T-helper 2 cell treated with Interferon-gamma antibody and Interleukin-4, amounts not matched to agents 100 ng/mL and 5 ng/mL, for 36 hours (primary cell): Measurements from ENCODE around the gene HDGFL3. TPM values are rescaled to one million over a fixed set of nuclear protein-coding genes. Genes with fewer than 3 reads are reported as not detected.
"Not testable (repeated sequence)": the region's sequence is repeated elsewhere in the genome, so short reads cannot be mapped to it uniquely, and the experiment has no call there.

Source experiments
- intact Hi-C: fragments of 100-400 bp; cut with micrococcal nuclease; formaldehyde crosslinking; loops from one replicate; pipeline ENCODE4 v1.15.1; 2023
- total RNA-seq: library from RNA; stranded (reverse); gene quantifications from 2 replicates; pipeline ENCODE4 v1.2.3, GENCODE V29; 2022

HDGFL3 gene
- 14.9 and 16.3 TPM in 2 replicates for total RNA-seq

DNA sequence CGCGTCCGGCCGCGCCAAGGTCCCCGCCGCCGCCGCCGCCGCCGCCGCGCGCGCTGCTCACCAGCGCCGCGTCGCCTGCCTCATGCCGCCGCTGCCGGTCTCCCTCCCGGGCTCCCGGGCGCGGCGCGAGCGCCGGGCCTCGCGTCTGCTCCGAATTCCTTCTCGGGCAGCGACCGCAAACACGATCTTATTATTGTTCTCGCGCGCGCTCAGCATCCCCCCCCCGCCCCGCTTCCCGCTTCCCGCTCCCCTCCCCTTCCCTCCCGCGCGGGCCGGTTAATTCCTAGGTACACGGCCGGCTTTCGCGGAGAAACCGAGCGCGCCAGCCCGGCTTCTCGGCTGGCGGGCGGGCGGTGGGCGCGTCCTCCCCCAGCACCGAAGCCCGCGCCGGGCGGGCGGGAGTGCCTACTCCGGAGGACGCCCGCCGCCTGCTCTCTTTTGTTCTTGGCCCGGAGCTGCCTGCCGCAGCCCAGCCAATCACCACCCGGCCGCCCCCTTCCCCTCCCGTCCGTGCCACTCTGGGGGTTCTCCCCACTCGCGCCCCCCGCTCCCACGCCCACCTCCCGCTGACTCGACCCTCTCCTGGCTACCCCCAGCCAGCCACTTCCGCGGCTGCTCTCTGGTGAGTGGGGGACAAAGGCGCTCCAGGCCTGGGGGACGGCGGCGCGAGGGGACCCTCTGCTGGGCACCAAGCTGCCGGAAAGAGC lies at the start of gene HDGFL3:
Gene HDGFL3, minus strand, starts transcription at position 164 of the 707 bp plus-strand sequence. CDS start 409 bp downstream, outside the sequence.
- intact Hi-C loops, result loop anchor here (2.0 to 10.0 kb wide), 3 partner anchors 103 to 197 kb away; partner anchors contain the start of genes BTBD1, C15orf40 and TM6SF1

DNA sequence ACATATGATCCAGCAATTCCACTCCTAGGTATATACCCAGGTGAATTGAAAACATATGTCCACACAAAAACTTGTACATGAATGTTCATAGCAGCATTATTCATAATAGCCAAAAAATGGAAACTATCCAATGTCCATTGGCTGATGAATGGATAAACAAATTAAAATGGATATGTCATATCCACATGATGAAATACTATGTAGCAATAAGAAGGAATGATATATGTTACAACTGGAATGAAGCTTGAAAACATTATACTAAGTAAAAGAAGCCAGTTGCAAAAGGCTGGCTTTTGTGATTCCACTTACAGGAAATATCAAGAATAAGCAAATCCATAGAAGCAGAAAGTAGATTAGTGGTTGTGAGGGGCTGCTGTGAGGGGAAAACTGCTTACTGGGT lies 43.2 kb upstream of the HDGFL3 start:
- intact Hi-C loops, result loop anchor here (2.0 kb wide), 1 partner anchor 48 kb away; no protein-coding TSS in a partner anchor

DNA sequence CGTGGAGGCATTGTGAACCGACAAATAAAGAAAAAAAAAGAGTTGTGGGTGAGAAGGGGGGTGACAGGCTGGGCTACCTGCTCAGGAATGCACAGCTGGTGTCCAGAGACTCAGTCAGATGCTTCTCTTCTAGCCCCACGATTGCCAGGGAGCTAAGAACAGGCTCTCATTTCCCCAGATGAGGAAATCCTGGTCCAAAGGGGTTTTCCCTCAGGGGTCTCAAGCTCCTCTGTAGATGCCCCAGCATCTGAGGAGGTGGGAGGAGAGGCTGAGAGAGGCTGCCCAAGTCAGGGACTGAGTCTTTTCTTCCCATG lies 41.4 kb upstream of the HDGFL3 start:
- intact Hi-C loops, result no loop called here

DNA sequence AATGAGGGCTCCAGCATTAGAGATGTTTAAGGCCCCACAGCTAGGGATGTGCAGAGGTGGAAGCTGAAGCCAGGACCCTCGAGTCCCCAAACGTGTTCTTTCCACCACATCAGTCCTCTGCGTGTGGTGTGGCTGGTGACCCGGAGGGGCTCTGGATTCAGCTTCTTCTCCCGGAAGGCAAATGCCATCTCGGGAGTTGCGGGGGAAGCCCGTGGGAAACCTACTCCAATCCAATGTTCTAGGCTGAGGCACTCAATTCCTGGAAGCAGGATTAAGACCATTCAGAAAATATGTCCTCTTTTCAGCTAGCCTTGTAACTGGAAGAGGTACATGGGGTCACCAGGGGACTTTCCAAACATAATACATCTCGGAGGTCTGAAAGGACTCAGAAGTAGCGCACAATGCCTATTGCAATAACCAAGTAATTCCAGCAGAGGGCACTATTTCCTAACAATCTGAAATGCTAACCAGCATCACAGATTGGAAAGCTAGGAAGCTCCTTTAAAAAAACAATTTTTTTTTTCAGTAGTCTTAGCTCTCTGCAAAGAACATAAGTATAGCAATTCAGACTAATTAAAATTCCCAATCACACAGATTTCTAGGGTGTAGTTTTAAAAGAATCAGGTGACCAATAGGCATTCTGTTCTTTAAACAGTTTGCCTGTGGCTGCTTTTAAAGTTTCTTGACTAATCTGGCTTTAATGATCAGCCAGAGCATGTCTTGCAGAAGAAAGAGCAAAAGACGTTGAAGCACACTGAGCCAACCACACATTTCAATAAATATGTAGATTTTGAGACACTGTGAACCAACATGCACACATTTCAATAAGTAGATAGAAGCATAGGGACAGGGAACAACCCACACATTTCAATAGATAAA lies 40.8 kb upstream of the HDGFL3 start:
- intact Hi-C loops, result loop anchor here (1.0 kb wide), 3 partner anchors 132 to 311 kb away; no protein-coding TSS in a partner anchor

- intact Hi-C loops, result no loop called here
Measured at GRCh38 chr15:83243634-83244033, 36.0 kb upstream of the HDGFL3 start.

DNA sequence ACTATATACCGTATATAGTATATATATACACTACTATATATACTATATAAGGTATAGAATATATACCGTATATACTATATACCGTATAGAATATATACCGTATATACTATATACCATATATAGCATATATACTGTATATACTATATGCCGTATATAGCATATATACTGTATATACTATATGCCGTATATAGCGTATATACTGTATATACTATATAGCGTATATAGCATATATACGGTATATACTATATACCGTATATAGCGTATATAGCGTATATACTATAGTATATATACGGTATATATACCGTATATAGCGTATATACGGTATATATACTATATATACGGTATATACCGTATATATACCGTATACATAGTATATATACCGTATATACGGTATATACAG lies 22.6 kb upstream of the HDGFL3 start:
- intact Hi-C loops, result no loop called here

DNA sequence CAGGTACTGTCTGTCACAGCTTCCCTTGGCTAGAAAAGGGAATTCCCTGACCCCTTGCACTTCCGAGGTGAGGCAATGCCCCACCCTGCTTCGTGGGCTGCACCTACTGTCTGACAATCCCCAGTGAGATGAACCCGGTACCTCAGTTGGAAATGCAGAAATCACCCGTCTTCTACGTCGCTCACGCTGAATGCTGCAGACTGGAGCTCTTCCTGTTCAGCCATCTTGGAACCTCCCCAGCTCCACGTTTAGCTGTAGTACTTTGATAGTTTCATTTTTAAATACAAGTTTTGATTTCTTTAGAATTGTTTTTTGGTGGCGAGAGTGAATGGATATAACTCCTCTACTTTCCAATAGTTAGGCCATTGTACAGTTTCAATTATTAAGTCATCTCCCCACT lies 17.8 kb upstream of the HDGFL3 start:
- intact Hi-C loops, result no loop called here

- intact Hi-C loops, result not testable (repeated sequence)
Measured at GRCh38 chr15:83221781-83222180, 14.2 kb upstream of the HDGFL3 start.

- intact Hi-C loops, result no loop called here
Measured at GRCh38 chr15:83219026-83219425, 11.4 kb upstream of the HDGFL3 start.

DNA sequence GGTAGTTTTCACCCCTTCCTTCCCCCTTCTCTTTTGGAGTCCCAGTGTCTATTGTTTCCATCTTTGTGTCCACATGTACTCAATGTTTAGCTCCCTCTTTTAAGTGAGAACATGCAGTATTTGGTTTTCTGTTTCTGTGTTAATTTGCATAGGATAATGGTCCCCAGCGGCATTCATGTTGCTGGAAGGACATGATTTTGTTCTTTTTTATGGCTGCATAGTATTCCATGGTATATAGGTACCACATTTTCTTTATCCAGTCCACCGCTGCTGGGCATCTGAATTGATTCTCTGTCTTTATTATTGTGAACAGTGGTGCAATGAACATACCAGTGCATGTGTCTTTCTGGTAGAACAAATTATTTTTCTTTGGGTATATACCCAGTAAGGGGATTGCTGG lies 7.7 kb upstream of the HDGFL3 start:
- intact Hi-C loops, result no loop called here

DNA sequence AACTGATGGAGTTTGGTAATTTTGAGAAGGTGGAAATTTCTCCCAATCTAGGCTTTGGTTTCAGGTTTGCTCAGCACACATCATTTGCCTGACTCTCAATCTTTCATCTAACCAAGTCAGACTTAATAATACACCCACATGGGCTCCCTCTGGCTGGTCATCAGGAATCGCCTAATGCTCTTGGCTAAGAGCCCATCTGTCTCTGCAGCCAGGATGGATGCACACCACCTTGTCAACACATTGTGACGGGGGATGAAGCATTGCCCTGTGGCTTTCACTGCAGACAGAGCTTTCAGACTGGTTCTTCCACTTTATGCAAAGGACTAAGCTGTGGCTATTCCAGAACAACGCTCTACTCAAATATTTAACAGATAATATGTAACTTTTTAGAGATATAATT lies 3.0 kb upstream of the HDGFL3 start:
- intact Hi-C loops, result no loop called here

DNA sequence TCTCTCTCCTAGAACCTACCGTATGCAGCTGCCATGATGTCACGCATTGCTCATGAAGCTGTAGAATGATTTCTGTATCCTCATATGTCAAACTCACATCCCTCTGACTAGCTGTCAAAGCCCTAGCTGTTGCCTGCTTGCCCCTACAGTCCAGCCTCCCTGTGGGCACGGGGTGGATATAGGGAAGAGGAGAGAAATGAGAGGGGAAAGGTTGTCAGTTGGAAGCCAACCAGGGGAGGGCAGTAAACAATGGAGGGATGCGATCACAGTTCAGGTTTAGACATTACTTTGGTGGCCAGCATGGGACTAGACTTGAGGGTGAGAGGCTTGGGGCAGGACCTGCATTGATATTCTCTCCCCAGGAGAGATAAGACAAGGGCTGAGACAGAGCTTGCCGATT lies 1.7 kb upstream of the HDGFL3 start:
- intact Hi-C loops, result loop anchor here (5.0 to 10.0 kb wide), 2 partner anchors 105 to 142 kb away; partner anchors contain the start of genes BTBD1 and TM6SF1

DNA sequence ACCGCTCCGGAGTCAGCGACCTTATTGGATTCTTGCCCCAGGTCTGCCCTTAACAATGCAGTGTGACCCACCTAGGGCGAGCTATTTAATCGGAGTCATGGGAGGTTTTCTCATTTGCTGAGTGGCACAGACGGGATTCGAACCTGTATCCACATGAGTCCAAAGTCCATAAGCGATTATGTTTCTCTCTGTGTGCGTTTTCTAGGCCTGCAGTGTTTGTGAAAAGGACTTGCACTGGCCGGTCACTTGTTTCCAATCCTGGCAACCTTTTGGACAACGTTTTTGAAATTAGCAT lies 691 bp upstream of the HDGFL3 start:
- intact Hi-C loops, result loop anchor here (5.0 to 10.0 kb wide), 2 partner anchors 104 to 141 kb away; partner anchors contain the start of genes BTBD1 and TM6SF1

DNA sequence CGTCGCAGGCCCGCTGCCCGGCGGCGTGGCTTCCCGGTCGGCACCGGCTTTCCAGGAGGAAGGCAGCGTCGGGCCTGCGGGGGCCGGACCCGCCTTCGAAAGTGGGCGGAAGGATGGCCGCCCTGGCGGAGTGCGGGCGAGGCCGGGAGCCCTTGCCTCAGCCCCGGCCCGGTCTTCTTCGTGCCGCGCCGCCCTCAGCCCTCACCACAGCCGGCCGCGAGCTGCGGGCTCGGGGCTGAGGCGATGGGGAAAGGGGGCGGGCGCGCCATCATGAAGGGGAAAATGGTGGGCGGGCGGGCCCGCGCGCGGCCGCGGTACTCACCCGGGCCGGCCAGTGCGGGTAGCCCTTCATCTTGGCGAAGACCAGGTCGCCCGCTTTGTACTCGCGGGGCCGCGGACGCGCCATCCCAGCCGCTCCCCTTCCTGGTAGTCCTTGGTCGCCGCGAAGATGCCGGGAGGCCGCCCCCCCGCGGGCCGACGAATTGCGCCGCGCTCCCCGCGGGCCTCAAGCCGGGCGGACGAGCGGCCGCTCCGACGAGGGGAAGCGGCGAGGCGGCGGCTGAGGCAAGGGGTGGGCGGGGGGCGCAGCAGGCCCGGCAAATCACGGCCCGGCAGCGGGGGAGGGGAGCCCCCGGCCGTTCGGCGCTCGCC lies 489 bp downstream of the HDGFL3 start:
- intact Hi-C loops, result loop anchor here (2.0 to 10.0 kb wide), 3 partner anchors 102 to 196 kb away; partner anchors contain the start of genes BTBD1, C15orf40 and TM6SF1

GRCh38 chr15:83206526-83207008 lies 1.1 kb downstream of the HDGFL3 start:
- intact Hi-C loops, result loop anchor here (2.0 to 10.0 kb wide), 3 partner anchors 102 to 196 kb away; partner anchors contain the start of genes BTBD1, C15orf40 and TM6SF1

DNA sequence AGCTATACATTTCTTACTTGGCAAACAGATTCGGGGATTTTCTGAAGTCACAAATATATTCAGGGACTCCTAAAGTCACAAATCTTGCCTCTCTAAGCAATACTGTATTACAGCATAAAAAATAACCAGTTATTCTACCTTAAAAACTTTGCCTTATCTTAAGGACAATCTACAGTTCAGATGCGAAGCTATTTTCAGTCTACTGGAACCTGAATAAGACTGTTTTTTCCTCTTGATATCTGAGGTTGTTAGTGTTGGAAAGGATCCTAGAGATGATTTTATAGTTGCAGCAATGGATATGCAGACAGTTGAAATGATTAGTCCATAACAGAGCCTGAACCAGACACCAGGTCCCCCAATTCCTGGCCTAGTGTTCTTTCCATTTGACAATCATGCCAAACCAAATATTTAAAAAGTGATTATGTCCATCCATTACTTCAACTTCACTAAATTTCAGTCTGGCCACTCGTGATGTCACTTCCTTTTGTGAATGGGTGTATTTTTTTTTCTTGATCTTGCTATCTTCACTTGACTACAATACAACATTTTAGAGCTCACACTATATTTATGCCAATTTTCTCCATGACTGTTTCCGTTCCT lies 1.8 kb downstream of the HDGFL3 start:
- intact Hi-C loops, result loop anchor here (2.0 to 10.0 kb wide), 3 partner anchors 101 to 195 kb away; partner anchors contain the start of genes BTBD1, C15orf40 and TM6SF1

DNA sequence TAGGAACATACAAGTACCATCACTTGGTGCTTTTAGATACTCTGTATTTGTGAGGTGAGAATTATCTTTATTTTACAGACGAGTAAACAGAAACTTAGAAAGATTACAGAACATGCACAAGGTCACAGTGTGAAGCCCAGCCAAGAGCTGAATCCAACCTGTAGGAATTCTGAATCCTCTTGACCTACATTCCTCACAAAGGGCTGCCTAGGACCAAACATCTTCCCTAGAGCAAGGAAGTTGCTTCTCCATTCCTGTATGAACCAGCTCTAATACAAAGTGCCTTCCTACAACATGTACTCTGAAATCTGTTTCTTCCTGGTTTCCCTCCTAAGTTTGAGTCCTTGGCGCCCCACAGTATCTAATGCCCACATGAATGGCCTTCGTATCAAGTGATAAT lies 2.9 kb downstream of the HDGFL3 start:
- intact Hi-C loops, result loop anchor here (5.0 to 10.0 kb wide), 2 partner anchors 100 to 137 kb away; partner anchors contain the start of genes BTBD1 and TM6SF1

- intact Hi-C loops, result loop anchor here (10.0 kb wide), 1 partner anchor 99 kb away; the partner anchor contains the start of gene TM6SF1
Measured at GRCh38 chr15:83203543-83203942, 4.1 kb downstream of the HDGFL3 start.

DNA sequence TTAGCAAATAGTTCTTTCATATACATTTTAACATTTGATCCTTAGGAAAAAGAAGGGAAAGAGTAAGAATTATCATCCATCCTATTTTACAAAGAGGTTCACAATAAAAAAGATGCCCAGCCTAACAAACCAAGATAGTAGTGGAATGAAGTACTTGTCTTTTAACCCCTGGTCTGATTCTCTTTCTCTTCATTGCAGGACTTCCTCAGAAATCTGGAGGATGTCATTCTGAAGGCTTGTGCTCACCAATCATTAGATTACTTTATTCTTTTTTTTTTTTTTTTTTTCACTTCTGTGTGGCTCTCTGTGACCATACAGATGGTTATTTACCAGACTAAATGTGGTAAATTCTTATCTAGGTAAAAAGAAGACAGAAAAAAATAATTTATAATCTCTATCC lies 7.0 kb downstream of the HDGFL3 start:
- intact Hi-C loops, result loop anchor here (2.0 to 10.0 kb wide), 2 partner anchors 36 to 96 kb away; partner anchors contain the start of gene TM6SF1

DNA sequence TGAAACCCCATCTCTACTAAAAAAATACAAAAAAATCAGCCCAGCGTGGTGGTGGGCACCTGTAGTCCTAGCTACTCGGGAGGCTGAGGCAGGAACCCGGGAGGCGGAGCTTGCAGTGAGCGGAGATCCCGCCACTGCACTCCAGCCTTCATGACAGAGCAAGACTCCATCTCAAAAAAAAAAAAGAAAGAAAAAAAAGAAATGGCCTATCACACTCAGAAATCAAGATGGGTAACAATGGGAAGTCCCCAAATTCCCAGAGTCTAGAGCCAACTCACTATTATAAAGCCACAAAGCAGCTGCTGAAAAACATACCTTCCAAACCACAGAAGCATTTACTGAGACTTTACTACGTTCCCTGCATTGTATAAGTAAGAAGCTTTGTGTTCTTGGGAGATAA lies 7.5 kb downstream of the HDGFL3 start:
- intact Hi-C loops, result loop anchor here (2.0 to 10.0 kb wide), 2 partner anchors 35 to 95 kb away; partner anchors contain the start of gene TM6SF1

DNA sequence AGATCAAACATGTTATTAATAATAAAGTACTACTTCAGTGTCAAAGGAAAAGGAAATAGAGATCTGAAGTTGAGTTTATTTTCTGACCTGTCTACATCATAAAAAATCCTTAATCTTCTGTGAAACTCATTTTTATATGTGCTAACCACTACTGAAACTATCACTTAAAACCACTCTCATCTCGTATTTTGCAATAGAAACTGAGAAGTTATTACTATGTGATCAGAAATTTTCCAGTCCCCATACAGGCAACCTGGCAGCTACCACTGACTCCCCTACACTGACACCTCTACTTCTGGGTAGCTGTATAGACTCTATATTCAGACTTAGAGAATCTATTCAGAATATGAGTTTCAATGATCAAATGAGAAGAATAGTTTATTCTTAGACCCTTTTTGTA lies 8.3 kb downstream of the HDGFL3 start:
- intact Hi-C loops, result no loop called here
